Upper lobe of right lung (tissue), 1 donor: Measurements from ENCODE around the gene RC3H2. TPM values are rescaled to one million over a fixed set of nuclear protein-coding genes. Genes with fewer than 3 reads are reported as not detected.
"Not testable (repeated sequence)": the region's sequence is repeated elsewhere in the genome, so short reads cannot be mapped to it uniquely, and the experiment has no call there.

ENCODE experiments used
- ATAC-seq: fragments of 200-7000 bp; cut with Tn5 transposase; one replicate; pipeline ENCODE4 v1.9.1; 2020; ENCODE audit warnings: mild to moderate bottlenecking, moderate library complexity
- DNase-seq: peaks from one replicate; pipeline ENCODE4 v3.0.0-alpha.2; 2020
- H3K27ac ChIP-seq: fragments of 200-600 bp; one replicate; pipeline ENCODE4 v1.8.0; 2022
- H3K27me3 ChIP-seq: fragments of 200-600 bp; one replicate; pipeline ENCODE4 v1.8.0; 2022; ENCODE audit warnings: mild to moderate bottlenecking
- H3K36me3 ChIP-seq: fragments of 200-600 bp; one replicate; pipeline ENCODE4 v1.8.0; 2022
- H3K4me1 ChIP-seq: fragments of 200-600 bp; one replicate; pipeline ENCODE4 v1.8.0; 2022
- H3K4me3 ChIP-seq: fragments of 200-600 bp; one replicate; pipeline ENCODE4 v1.8.0; 2022; ENCODE audit warnings: mild to moderate bottlenecking
- H3K9me3 ChIP-seq: fragments of 200-600 bp; one replicate; pipeline ENCODE4 v1.8.0; 2022
- CTCF ChIP-seq: fragments of 200-600 bp; IDR thresholded peaks from one replicate; pipeline ENCODE4 v1.8.0; 2022; ENCODE audit warnings: antibody characterized with exemption
- intact Hi-C: fragments of 100-400 bp; cut with DNase I; formaldehyde crosslinking; loops from one replicate; pipeline ENCODE4 v1.11.0; 2022
- total RNA-seq: library from RNA; stranded (reverse); fragmentation: NEBNext Ultra II Directional; extraction: Animal tissue kit (Norgen Biotek cat#: 25700); gene quantifications from one replicate; pipeline ENCODE4 v1.2.1, GENCODE V29; 2021
- donor health status: DM: no; HTN: yes; CAD: no; lungs with severe emphysema.

Gene RC3H2
- total RNA-seq, 1 donor from 2014 or later = 44.3 TPM

- no peak overlapping the region for H3K4me3 ChIP-seq
- ATAC-seq (peak; percentile 83), DNase-seq (no peak)
- no peaks in the 10 kb centered on the region for H3K9me3 ChIP-seq
- intact Hi-C loops = no loop called here
- no peaks in the 10 kb centered on the region for H3K27me3 ChIP-seq
- peaks cover 44% of the 10 kb centered on the region for H3K4me1 ChIP-seq
- no peak for TF ChIP-seq CTCF
- H3K36me3 ChIP-seq = peaks cover 21% of the 10 kb centered on the region
- H3K27ac ChIP-seq = peak overlapping the region; percentile 67
These were observed 88.8 kb downstream of the RC3H2 start for GRCh38 chr9:122816163-122816867.

DNA sequence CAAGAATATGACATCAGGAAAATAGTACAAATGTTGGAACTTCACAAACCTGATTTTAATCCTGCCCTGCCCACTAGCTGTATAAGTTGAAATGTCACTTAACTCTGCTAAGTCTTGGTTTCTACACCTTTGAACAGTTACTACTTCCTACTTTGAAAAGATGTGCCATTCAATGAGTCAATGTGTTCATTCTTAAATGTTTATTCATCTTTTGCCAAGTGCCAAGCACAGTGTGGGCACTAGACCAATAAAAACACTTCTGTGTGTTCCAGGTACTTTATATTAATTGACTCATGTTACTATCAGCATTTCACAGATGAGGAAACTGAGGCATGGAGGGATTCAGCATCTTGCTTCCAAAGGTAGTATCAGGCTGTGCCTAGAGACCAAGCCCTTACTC is 89.6 kb downstream of the RC3H2 start:
- intact Hi-C loops = no loop called here
- H3K36me3 ChIP-seq = peaks cover 21% of the 10 kb centered on the region
- H3K27ac ChIP-seq = no peak overlapping the region
- DNase-seq (no peak), ATAC-seq (no peak)
- no peak for TF ChIP-seq CTCF
- H3K9me3 ChIP-seq = no peaks in the 10 kb centered on the region
- peaks cover 38% of the 10 kb centered on the region for H3K4me1 ChIP-seq
- no peaks in the 10 kb centered on the region for H3K27me3 ChIP-seq
- no peak overlapping the region for H3K4me3 ChIP-seq

- no peak for TF ChIP-seq CTCF
- H3K9me3 ChIP-seq = no peaks in the 10 kb centered on the region
- H3K4me3 ChIP-seq = no peak overlapping the region
- intact Hi-C loops = no loop called here
- DNase-seq = no peak
- ATAC-seq = peak; percentile 44
- H3K4me1 ChIP-seq = peaks cover 32% of the 10 kb centered on the region
- H3K27me3 ChIP-seq = no peaks in the 10 kb centered on the region
- H3K36me3 ChIP-seq = peaks cover 15% of the 10 kb centered on the region
- no peak overlapping the region for H3K27ac ChIP-seq
These were observed 90.6 kb downstream of the RC3H2 start for GRCh38 chr9:122814545-122814944.

DNA sequence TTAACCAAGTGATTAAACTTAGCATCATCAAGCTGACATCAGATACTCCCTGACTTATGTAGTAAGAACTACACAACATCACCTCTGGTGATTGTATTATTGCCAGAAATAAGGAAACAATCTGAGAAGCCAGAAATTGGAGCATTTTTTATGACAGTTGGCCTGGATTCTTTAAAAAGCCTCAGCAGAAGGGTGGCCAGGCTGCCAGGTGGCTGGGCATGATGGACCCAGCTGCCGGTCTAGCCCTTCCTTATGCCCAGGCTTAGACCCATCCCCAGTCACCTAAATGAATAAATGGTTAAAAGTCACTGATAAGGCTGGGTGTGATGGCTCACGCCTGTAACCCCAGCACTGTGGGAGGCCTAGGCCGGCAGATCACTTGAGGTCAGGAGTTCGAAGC is 92.4 kb downstream of the RC3H2 start:
- no peak for ATAC-seq
- TF ChIP-seq CTCF = no peak
- Histone ChIP-seq H3K9me3 (no peaks in the 10 kb centered on the region), H3K4me1 (peaks cover 27% of the 10 kb centered on the region), H3K4me3 (no peak overlapping the region), H3K27me3 (no peaks in the 10 kb centered on the region), H3K27ac (no peak overlapping the region), H3K36me3 (peaks cover 7% of the 10 kb centered on the region)
- DNase-seq = no peak
- intact Hi-C loops = no loop called here

DNA sequence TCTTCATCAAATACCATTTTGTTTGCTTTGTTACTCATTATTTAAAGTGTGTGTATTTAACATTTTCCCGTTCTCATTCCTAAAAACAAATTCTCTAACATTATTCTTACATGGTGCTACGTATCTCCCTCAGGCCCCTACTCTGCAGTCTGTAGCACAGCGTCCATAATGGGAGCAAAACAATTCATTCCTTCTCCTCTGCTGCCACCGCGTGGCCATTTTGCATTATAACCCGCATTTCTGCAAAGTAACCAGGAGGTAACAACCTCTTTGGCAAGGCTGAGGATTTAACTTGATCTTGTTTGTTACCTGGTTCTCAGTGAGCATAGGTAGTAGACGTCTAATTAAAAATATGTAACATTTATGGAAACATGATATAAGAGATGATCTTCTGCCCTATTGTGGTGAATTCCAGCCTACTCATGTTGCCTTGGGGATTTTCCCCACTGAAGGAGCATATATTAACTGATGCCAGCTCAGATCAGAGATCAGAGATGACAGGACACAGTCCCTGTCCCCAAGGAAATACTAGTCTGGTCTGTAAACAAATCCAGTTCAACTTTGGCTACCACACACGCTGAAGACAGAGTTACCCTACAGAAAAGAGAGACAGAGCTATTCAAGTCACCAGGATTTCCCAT is 94.7 kb downstream of the RC3H2 start:
- no peaks in the 10 kb centered on the region for H3K36me3 ChIP-seq
- peak; percentile 74 for DNase-seq
- H3K4me1 ChIP-seq = peaks cover 11% of the 10 kb centered on the region
- no peak overlapping the region for H3K27ac ChIP-seq
- H3K27me3 ChIP-seq = no peaks in the 10 kb centered on the region
- no peaks in the 10 kb centered on the region for H3K9me3 ChIP-seq
- peak; percentile 95 for ATAC-seq
- H3K4me3 ChIP-seq = no peak overlapping the region
- TF ChIP-seq CTCF = peak; percentile 77
- intact Hi-C loops = no loop called here

- intact Hi-C loops = loop anchor here (10.0 kb wide), 1 partner anchor 344 kb away; no protein-coding TSS in a partner anchor
- not testable (repeated sequence) for H3K27ac ChIP-seq
These were observed 95.9 kb downstream of the RC3H2 start for GRCh38 chr9:122809261-122809660.

More at GRCh38 chr9:122809261-122809660, 95.9 kb downstream of the RC3H2 start:
- not testable (repeated sequence) for ATAC-seq, H3K27me3 ChIP-seq, H3K4me1 ChIP-seq, H3K9me3 ChIP-seq, H3K36me3 ChIP-seq, DNase-seq, H3K4me3 ChIP-seq
